ENCODE results near the gene BARX2. TPM values are rescaled to one million over a fixed set of nuclear protein-coding genes. Genes with fewer than 3 reads are reported as not detected.

The BARX2 gene
- total and polyA plus RNA-seq, 11 donors = 0.03 to 0.72 (median 0.12) TPM; not detected in 8

GRCh38 chr11:129374081-129374992, 1.3 kb upstream of the BARX2 start:
- H3K27me3 ChIP-seq = peaks cover 47 to 99% (median 68%) of the 10 kb centered on the region in 9 donors
- intact Hi-C loops (cut with DNase I) = no loop called here
- H3K4me3 ChIP-seq = peak overlapping the region; percentile 6 to 52 (median 24)
- H3K36me3 ChIP-seq = no peaks in the 10 kb centered on the region
- no peak for DNase-seq
- ATAC-seq = no peak
- peaks cover 0 to 36% (median 22%) of the 10 kb centered on the region in 12 donors for H3K4me1 ChIP-seq
- no peak overlapping the region for H3K27ac ChIP-seq
- H3K9me3 ChIP-seq = no peaks in the 10 kb centered on the region
- 3 to 5% (median 3%) methylated on average over 53 to 57 of the region's 57 CpGs for WGBS, 4 donors
- TF ChIP-seq POLR2A (IDR thresholded peaks at IDR 0.05) (no peak), CTCF (IDR thresholded peaks at IDR 0.05) (no peak)

GRCh38 chr11:129374993-129375750, 476 bp upstream of the BARX2 start:
- Histone ChIP-seq H3K4me1 (peaks cover 0 to 36% (median 22%) of the 10 kb centered on the region in 12 donors), H3K27me3 (peaks cover 47 to 98% (median 69%) of the 10 kb centered on the region in 9 donors), H3K4me3 (peak overlapping the region in 11 of 12 donors; percentile 7 to 53 (median 31)), H3K9me3 (no peaks in the 10 kb centered on the region), H3K27ac (no peak overlapping the region), H3K36me3 (no peaks in the 10 kb centered on the region)
- no peak for DNase-seq
- intact Hi-C loops (cut with DNase I) = loop anchor here in 1 of 10 donors (5.0 kb wide), 1 partner anchor 372 kb away; no protein-coding TSS in a partner anchor
- 2 to 5% (median 3%) methylated on average over 27 to 66 of the region's 66 CpGs for WGBS, 4 donors
- peak in 3 of 4 donors; percentile 11 to 66 (median 36) for ATAC-seq
- TF ChIP-seq POLR2A (IDR thresholded peaks at IDR 0.05) (no peak), CTCF (IDR thresholded peaks at IDR 0.05) (no peak)

GRCh38 chr11:129376658-129377341, 1.2 kb downstream of the BARX2 start:
- H3K4me1 ChIP-seq = peaks cover 0 to 36% (median 22%) of the 10 kb centered on the region in 12 donors
- no peak for ATAC-seq
- DNase-seq = no peak
- TF ChIP-seq POLR2A (IDR thresholded peaks at IDR 0.05) = no peak
- TF ChIP-seq CTCF (IDR thresholded peaks at IDR 0.05) = no peak
- no peak overlapping the region for H3K27ac ChIP-seq
- H3K27me3 ChIP-seq = peaks cover 38 to 98% (median 70%) of the 10 kb centered on the region in 9 donors
- WGBS, 4 donors = 66 to 75% (median 72%) methylated on average over 12 of the region's 12 CpGs
- intact Hi-C loops (cut with DNase I) = loop anchor here in 1 of 10 donors (5.0 kb wide), 1 partner anchor 371 kb away; no protein-coding TSS in a partner anchor
- H3K36me3 ChIP-seq = no peaks in the 10 kb centered on the region
- no peaks in the 10 kb centered on the region for H3K9me3 ChIP-seq
- H3K4me3 ChIP-seq = peak overlapping the region in 1 of 12 donors; percentile 26

Data from heart left ventricle (tissue), 16 donors.